ENCODE results near the gene ANKRD10. TPM values are rescaled to one million over a fixed set of nuclear protein-coding genes. Genes with fewer than 3 reads are reported as not detected.

ANKRD10 gene
- polyA plus RNA-seq = 100 to 1,000 TPM in 1 of 4 donors, 10 to 100 TPM in 3; 40.3 to 147 (median 62.8) TPM
- long read RNA-seq, donor 1 = 0 reads
- long read RNA-seq, donor 2, partial matches to known transcripts = 14 of 18 reads
- long read RNA-seq, donor 2, other reads (novel, unspliced or antisense) = 0 of 18 reads
- long read RNA-seq, donor 3, partial matches to known transcripts = 17 of 21 reads
- long read RNA-seq, donor 3, other reads (novel, unspliced or antisense) = 0 of 21 reads
- long read RNA-seq, donor 4 = 0 reads
- long read RNA-seq, donor 5, partial matches to known transcripts = 0 of 2 reads
- long read RNA-seq, donor 5, other reads (novel, unspliced or antisense) = 0 of 2 reads
- long read RNA-seq, donor 6, partial matches to known transcripts = 10 of 15 reads
- long read RNA-seq, donor 6, other reads (novel, unspliced or antisense) = 0 of 15 reads
- long read RNA-seq, donor 7 = 0 reads
- long read RNA-seq, donor 8 = 0 reads
- long read RNA-seq, donor 9, partial matches to known transcripts = 7 of 7 reads
- long read RNA-seq, donor 9, other reads (novel, unspliced or antisense) = 0 of 7 reads
- long read RNA-seq, donor 10, partial matches to known transcripts = 34 of 53 reads
- long read RNA-seq, donor 10, other reads (novel, unspliced or antisense) = 5 of 53 reads

DNA sequence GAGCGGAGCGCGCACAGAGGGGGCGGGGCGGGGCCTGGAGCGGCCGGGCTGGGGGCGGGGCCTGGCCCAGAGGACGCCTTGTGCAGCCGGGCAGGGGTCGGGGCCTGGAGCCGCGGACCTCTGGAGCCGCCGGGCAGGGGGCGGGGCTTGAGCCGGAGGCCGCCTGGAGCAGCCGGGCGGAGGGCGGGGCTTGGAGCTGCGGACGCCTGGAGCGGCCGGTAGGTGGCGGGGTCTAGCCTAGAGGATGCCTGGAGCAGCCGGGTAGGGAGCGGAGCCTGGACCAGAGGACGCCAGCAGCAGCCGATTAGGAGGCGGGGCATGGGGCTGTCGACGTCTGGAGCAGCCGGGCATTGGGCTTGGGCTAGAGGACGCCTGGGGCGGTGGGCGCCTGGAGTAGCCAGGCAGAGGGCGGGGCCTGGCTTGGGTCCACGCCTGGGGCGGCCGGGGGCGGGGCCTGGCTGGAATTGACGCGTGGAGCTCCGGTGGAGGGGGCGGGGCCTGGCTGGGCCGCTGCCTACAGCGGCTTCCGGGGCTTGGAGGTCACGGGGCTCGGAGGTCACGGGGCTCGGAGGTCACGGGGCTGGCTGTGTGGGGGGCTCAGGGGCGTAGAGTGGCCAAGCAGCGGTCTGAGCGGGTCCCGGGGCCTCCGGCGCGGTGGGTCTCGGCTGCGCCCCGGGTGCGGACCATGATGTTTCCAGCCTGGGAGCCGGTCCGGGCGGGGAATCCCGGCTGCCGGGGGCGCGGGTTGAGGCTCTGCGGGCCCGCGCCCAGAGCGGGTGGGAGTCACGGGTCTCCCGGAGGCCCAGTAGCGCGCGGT lies at the start of gene ANKRD10:
TSS of gene ANKRD10 (minus strand) at position 13 of the 817 bp plus-strand sequence. CDS start 135 bp downstream, outside the sequence.
- Histone ChIP-seq H3K27me3 (ENCODE audit: control insufficient read depth in 3 of 3, insufficient read depth in 3 of 3, low read length in 3 of 3) (no peaks in the 10 kb centered on the region), H3K36me3 (ENCODE audit: control insufficient read depth in 3 of 3, insufficient read depth in 2 of 3, low read depth in 1 of 3, low read length in 3 of 3) (peaks cover 0 to 8% (median 0%) of the 10 kb centered on the region in 3 donors), H3K4me3 (ENCODE audit: low read depth in 1 of 3, low read length in 3 of 3) (peak within 1 kb of the TSS; percentile 87 to 97 (median 90)), H3K9me3 (ENCODE audit: control insufficient read depth in 2 of 2, insufficient read depth in 1 of 2, low read depth in 1 of 2, low read length in 1 of 2) (no peaks in the 10 kb centered on the region), H3K27ac (ENCODE audit: low read depth in 1 of 3, low read length in 2 of 3) (peak within 1 kb of the TSS; percentile 98 to 100 (median 100)), H3K4me1 (ENCODE audit: control insufficient read depth in 3 of 3, insufficient read depth in 2 of 3, low read depth in 1 of 3, low read length in 2 of 3) (peaks cover 0 to 12% (median 12%) of the 10 kb centered on the region in 3 donors)
- DNase-seq (peak; percentile 97 to 100), FAIRE-seq (no peak)
- 0 to 1% (median 1%) methylated on average over 58 to 81 of the region's 81 CpGs for WGBS, 3 donors

DNA sequence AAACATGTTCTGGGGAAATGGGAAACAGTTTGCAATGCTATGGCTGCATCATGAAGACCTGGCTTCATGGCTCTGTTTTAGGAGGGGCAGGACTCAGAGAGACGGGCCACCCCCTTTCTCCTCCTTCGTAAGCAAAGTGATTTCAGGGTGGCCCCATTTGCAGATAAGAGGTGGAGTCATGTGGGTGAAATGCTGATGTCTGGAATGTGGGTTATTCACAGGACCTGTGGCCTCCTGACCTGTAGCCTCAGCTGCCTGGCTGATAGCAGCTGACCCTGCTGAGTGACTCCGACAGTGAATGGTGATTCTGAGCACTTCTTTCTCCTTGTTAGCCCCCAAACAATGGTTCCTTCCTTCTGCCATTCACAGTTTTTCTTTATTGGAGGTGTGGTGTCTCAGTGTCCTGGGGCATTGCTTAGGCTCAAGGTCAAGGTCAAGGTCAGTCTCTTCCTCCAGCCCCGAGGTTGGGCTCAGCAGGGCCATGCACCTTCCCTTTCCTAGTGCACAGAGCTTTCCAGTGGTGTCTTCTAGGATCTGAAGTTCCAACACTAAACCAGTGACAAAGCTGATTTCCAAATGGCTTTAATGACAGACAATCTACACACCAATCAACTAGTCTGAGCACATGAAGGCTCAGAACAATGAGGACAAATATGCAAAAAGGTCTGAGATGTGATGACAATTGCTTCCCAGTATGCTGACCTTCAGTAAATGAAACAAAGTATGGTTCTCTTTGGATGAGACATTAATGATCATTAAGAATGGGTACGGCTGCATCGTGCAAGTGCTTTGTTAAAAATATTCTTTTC lies 49.6 kb upstream of the ANKRD10 start:
- 63 to 74% (median 66%) methylated on average over 6 of the region's 6 CpGs for WGBS, 3 donors
- FAIRE-seq (no peak), DNase-seq (peak in 1 of 2 donors; percentile 12)
- Histone ChIP-seq H3K9me3 (ENCODE audit: control insufficient read depth in 2 of 2, insufficient read depth in 1 of 2, low read depth in 1 of 2, low read length in 1 of 2) (peaks cover 0 to 20% of the 10 kb centered on the region in 2 donors), H3K27ac (ENCODE audit: low read depth in 1 of 3, low read length in 2 of 3) (peak overlapping the region in 1 of 3 donors; percentile 29), H3K36me3 (ENCODE audit: control insufficient read depth in 3 of 3, insufficient read depth in 2 of 3, low read depth in 1 of 3, low read length in 3 of 3) (no peaks in the 10 kb centered on the region), H3K27me3 (ENCODE audit: control insufficient read depth in 3 of 3, insufficient read depth in 3 of 3, low read length in 3 of 3) (peaks cover 0 to 2% (median 0%) of the 10 kb centered on the region in 3 donors), H3K4me3 (ENCODE audit: low read depth in 1 of 3, low read length in 3 of 3) (no peak overlapping the region), H3K4me1 (ENCODE audit: control insufficient read depth in 3 of 3, insufficient read depth in 2 of 3, low read depth in 1 of 3, low read length in 2 of 3) (no peaks in the 10 kb centered on the region)

DNA sequence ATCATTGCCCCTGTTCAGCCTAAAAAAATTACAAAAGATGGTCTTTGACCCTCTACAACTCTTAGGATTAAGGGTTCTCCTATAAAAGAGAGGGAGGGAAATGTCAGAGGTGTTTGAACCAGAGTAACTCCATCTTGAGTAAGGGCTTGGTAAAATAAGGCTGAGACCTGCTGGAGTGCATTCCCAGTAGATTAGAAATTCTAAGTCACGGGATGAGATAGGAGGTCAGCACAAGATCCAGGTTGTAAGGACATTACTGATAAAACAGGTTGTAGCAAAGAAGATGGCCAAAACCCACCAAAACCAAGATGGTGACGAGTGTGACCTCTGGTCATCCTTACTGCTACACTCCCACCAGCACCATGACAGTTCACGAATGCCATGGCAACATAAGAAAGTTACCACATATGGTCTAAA lies 48.7 kb upstream of the ANKRD10 start:
- no peak for DNase-seq
- Histone ChIP-seq H3K27me3 (ENCODE audit: control insufficient read depth in 3 of 3, insufficient read depth in 3 of 3, low read length in 3 of 3) (peaks cover 0 to 2% (median 0%) of the 10 kb centered on the region in 3 donors), H3K4me1 (ENCODE audit: control insufficient read depth in 3 of 3, insufficient read depth in 2 of 3, low read depth in 1 of 3, low read length in 2 of 3) (no peaks in the 10 kb centered on the region), H3K27ac (ENCODE audit: low read depth in 1 of 3, low read length in 2 of 3) (no peak overlapping the region), H3K9me3 (ENCODE audit: control insufficient read depth in 2 of 2, insufficient read depth in 1 of 2, low read depth in 1 of 2, low read length in 1 of 2) (peaks cover 0 to 20% of the 10 kb centered on the region in 2 donors), H3K36me3 (ENCODE audit: control insufficient read depth in 3 of 3, insufficient read depth in 2 of 3, low read depth in 1 of 3, low read length in 3 of 3) (no peaks in the 10 kb centered on the region), H3K4me3 (ENCODE audit: low read depth in 1 of 3, low read length in 3 of 3) (no peak overlapping the region)
- WGBS, 3 donors = 82 to 87% (median 85%) methylated on average over 3 of the region's 3 CpGs
- FAIRE-seq = no peak

GRCh38 chr13:110961959-110962358 lies 47.1 kb upstream of the ANKRD10 start:
- WGBS, 3 donors = 90 to 95% (median 93%) methylated on average over 1 of the region's 1 CpG
- H3K4me3 ChIP-seq (ENCODE audit: low read depth in 1 of 3, low read length in 3 of 3) = no peak overlapping the region
- FAIRE-seq = no peak
- no peaks in the 10 kb centered on the region for H3K4me1 ChIP-seq (ENCODE audit: control insufficient read depth in 3 of 3, insufficient read depth in 2 of 3, low read depth in 1 of 3, low read length in 2 of 3)
- H3K27me3 ChIP-seq (ENCODE audit: control insufficient read depth in 3 of 3, insufficient read depth in 3 of 3, low read length in 3 of 3) = peaks cover 0 to 2% (median 0%) of the 10 kb centered on the region in 3 donors
- H3K27ac ChIP-seq (ENCODE audit: low read depth in 1 of 3, low read length in 2 of 3) = no peak overlapping the region
- no peaks in the 10 kb centered on the region for H3K36me3 ChIP-seq (ENCODE audit: control insufficient read depth in 3 of 3, insufficient read depth in 2 of 3, low read depth in 1 of 3, low read length in 3 of 3)
- no peak for DNase-seq
- peaks cover 0 to 23% of the 10 kb centered on the region in 2 donors for H3K9me3 ChIP-seq (ENCODE audit: control insufficient read depth in 2 of 2, insufficient read depth in 1 of 2, low read depth in 1 of 2, low read length in 1 of 2)

GRCh38 chr13:110960204-110960603 lies 45.3 kb upstream of the ANKRD10 start:
- H3K27me3 ChIP-seq (ENCODE audit: control insufficient read depth in 3 of 3, insufficient read depth in 3 of 3, low read length in 3 of 3) = no peaks in the 10 kb centered on the region
- H3K4me1 ChIP-seq (ENCODE audit: control insufficient read depth in 3 of 3, insufficient read depth in 2 of 3, low read depth in 1 of 3, low read length in 2 of 3) = no peaks in the 10 kb centered on the region
- H3K36me3 ChIP-seq (ENCODE audit: control insufficient read depth in 3 of 3, insufficient read depth in 2 of 3, low read depth in 1 of 3, low read length in 3 of 3) = no peaks in the 10 kb centered on the region
- WGBS, 3 donors = 88 to 96% (median 91%) methylated on average over 2 of the region's 2 CpGs
- DNase-seq = no peak
- H3K4me3 ChIP-seq (ENCODE audit: low read depth in 1 of 3, low read length in 3 of 3) = no peak overlapping the region
- no peak for FAIRE-seq
- H3K9me3 ChIP-seq (ENCODE audit: control insufficient read depth in 2 of 2, insufficient read depth in 1 of 2, low read depth in 1 of 2, low read length in 1 of 2) = peaks cover 0 to 8% of the 10 kb centered on the region in 2 donors
- no peak overlapping the region for H3K27ac ChIP-seq (ENCODE audit: low read depth in 1 of 3, low read length in 2 of 3)

- H3K9me3 ChIP-seq (ENCODE audit: control insufficient read depth in 2 of 2, insufficient read depth in 1 of 2, low read depth in 1 of 2, low read length in 1 of 2) = peaks cover 0 to 4% of the 10 kb centered on the region in 2 donors
- no peaks in the 10 kb centered on the region for H3K27me3 ChIP-seq (ENCODE audit: control insufficient read depth in 3 of 3, insufficient read depth in 3 of 3, low read length in 3 of 3)
- no peak for FAIRE-seq
- no peak for DNase-seq
- H3K4me1 ChIP-seq (ENCODE audit: control insufficient read depth in 3 of 3, insufficient read depth in 2 of 3, low read depth in 1 of 3, low read length in 2 of 3) = no peaks in the 10 kb centered on the region
- H3K27ac ChIP-seq (ENCODE audit: low read depth in 1 of 3, low read length in 2 of 3) = no peak overlapping the region
- H3K36me3 ChIP-seq (ENCODE audit: control insufficient read depth in 3 of 3, insufficient read depth in 2 of 3, low read depth in 1 of 3, low read length in 3 of 3) = no peaks in the 10 kb centered on the region
- WGBS, 3 donors = 85 to 91% (median 89%) methylated on average over 6 of the region's 6 CpGs
- no peak overlapping the region for H3K4me3 ChIP-seq (ENCODE audit: low read depth in 1 of 3, low read length in 3 of 3)
Observed at GRCh38 chr13:110957931-110958330, 43.1 kb upstream of the ANKRD10 start.

DNA sequence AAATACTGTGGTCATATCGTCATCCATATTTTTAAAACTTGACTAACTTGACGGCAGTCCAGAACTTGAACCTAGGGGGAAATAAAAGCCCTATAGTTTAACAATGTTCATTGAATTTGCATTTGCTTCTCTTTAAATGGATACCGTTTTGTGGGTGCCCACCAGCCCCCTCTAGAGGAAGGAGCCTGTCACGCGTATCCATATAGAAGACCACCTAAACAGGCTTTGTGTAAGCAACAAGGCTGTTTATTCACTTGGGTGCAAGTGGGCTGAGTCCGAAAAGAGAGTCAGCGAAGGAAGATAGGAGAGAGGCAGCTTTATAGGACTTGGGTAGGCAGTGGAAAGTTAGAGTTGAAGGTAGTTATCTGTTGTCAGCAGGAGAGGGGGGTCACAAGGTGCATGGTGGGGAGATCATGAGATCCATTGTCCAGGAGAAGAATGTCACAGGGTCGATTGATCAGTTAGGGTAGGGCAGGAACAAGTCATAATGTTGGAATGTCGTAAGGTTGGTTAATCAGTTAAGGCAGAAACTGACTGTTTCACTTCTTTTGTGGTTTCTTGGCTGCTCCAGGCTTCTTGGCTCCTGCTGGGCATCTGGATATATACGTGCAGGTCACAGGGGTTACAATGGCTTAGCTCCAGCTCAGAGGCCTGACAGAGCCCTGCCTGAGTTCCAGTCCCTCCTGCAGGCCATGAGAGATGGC lies 42.5 kb upstream of the ANKRD10 start:
- WGBS, 3 donors = 71 to 79% (median 78%) methylated on average over 10 of the region's 10 CpGs
- DNase-seq (no peak), FAIRE-seq (no peak)
- Histone ChIP-seq H3K4me3 (ENCODE audit: low read depth in 1 of 3, low read length in 3 of 3) (no peak overlapping the region), H3K4me1 (ENCODE audit: control insufficient read depth in 3 of 3, insufficient read depth in 2 of 3, low read depth in 1 of 3, low read length in 2 of 3) (no peaks in the 10 kb centered on the region), H3K27me3 (ENCODE audit: control insufficient read depth in 3 of 3, insufficient read depth in 3 of 3, low read length in 3 of 3) (no peaks in the 10 kb centered on the region), H3K36me3 (ENCODE audit: control insufficient read depth in 3 of 3, insufficient read depth in 2 of 3, low read depth in 1 of 3, low read length in 3 of 3) (no peaks in the 10 kb centered on the region), H3K9me3 (ENCODE audit: control insufficient read depth in 2 of 2, insufficient read depth in 1 of 2, low read depth in 1 of 2, low read length in 1 of 2) (peaks cover 0 to 4% of the 10 kb centered on the region in 2 donors), H3K27ac (ENCODE audit: low read depth in 1 of 3, low read length in 2 of 3) (no peak overlapping the region)
